Hindlimb muscle (tissue), 1 donor: ENCODE measurements around the gene ATP6V0C. TPM values are rescaled to one million over a fixed set of nuclear protein-coding genes. Genes with fewer than 3 reads are reported as not detected.
"Not testable (repeated sequence)": the region's sequence is repeated elsewhere in the genome, so short reads cannot be mapped to it uniquely, and the experiment has no call there.

ENCODE experiments used
- DNase-seq: peaks from one replicate; pipeline ENCODE4 v3.0.0-alpha.2; 2013
- polyA plus RNA-seq: library from polyadenylated mRNA; unstranded; fragments of 120-200 nt; gene quantifications from one replicate; pipeline ENCODE4 v1.2.1, GENCODE V29; 2013; ENCODE audit not compliant: insufficient read length

The ATP6V0C gene
- polyA plus RNA-seq, 1 donor: 129 TPM

DNA sequence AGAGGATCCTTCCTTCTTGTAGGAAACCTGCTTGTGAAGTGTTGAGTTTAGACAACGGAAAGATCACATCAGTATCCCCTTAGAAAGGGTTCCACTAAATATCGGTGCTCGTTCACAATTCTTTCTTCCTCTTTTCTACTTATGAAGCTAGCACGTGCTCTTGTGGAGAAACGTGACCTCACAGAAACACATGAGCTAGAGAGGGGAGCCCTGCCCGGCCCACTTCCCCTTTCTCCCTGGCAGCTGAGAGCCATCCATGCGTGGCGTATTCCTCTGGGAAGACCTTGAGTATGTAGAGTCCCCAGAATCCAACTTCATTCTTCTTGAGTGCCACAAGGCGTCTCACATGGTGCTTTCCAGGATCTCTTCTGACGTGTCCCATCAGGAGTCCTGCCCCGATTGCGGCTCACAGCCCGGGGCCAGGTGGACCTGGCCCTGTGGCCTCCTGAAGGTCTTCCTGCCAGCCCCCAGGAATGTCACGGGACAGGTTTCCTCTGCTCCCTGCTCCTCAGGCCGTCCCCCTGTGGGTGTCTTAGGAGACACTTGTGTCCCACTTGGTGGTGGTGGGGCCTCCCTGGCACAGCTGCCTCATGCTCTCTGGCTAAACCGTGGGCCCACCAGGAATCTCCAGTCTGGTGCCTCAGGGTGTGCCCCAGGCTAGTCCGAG lies 46.5 kb downstream of the ATP6V0C start:
- not testable (repeated sequence) for DNase-seq

DNA sequence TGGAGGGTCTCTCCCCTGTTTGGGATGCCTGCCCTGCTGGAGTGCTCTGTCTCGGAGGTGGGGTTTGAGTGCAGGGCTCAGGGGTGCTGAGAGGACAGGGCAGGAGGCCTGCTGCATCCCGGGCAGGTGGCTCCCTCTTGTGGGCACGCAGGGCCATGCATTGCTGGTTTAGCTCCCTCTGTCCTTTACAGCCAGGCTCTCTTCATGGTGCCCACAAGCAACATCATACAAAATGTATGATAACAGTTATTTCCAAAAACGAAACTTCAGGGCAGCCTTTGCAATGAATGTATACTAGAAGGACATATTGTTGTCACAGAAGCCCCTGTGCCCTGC lies 47.0 kb downstream of the ATP6V0C start:
- not testable (repeated sequence) for DNase-seq

DNA sequence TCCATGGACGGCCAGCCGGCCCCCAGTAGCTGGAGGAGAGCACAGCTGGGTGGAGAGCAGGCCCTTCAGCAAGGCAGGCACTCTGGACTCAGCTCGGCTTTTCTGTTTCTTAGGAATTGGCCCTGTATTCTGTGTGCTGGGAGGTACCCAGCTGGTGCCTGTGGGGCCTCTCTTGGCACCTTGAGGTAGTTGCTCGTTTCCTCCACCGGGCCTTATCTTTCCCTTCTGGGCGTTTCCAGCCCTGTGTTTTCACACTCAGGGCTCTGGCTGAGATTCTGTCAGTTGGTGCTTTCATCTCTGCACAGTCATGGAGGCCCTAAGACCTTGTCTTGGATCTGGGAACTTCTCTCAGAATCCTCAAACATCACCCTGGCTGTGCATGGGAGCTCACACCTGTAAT lies 53.8 kb downstream of the ATP6V0C start:
- not testable (repeated sequence) for DNase-seq

DNA sequence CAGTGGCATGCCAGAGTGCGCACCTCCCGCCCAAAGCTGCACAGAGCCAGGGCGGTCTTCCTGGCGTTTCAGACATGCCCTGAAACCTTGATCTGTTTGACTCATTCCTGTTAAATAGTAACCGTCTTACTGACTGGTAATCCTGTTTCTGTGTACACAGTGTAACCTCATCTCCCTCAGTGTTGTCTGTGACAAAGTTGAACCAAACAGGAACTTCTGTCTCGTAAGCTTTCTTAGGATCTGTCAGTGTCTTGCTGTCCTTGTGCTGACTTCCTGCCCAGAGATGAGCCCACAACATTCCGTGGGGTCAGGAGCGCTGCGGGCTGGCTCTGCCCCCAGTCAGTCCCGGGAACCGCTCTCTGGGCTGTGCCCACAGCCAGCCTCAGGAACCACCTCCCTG lies 54.8 kb downstream of the ATP6V0C start:
- DNase-seq: not testable (repeated sequence)

Other genes with a start within 250 kb of the ATP6V0C start
- gene RNPS1, start 245.8 kb upstream of the ATP6V0C start, polyA plus RNA-seq: 183 TPM
- gene ABCA3, start 173.2 kb upstream of the ATP6V0C start, polyA plus RNA-seq: 18.4 TPM
- gene CCNF, start 84.5 kb upstream of the ATP6V0C start, polyA plus RNA-seq: 7.0 TPM
- gene TEDC2, start 53.8 kb upstream of the ATP6V0C start, polyA plus RNA-seq: 5.6 TPM
- gene NTN3, start 42.7 kb upstream of the ATP6V0C start, polyA plus RNA-seq: 4.4 TPM
- gene TBC1D24, start 38.8 kb upstream of the ATP6V0C start, polyA plus RNA-seq: 30.0 TPM
- gene AMDHD2, start 6.4 kb downstream of the ATP6V0C start, polyA plus RNA-seq: 13.2 TPM
- 2.5 TPM for gene CEMP1, start 17.5 kb downstream of the ATP6V0C start, polyA plus RNA-seq
- 33.0 TPM for gene PDPK1, start 24.1 kb downstream of the ATP6V0C start, polyA plus RNA-seq
- 25.1 TPM for gene KCTD5, start 168.6 kb downstream of the ATP6V0C start, polyA plus RNA-seq
- 1.0 TPM for gene PRSS27, start 206.3 kb downstream of the ATP6V0C start, polyA plus RNA-seq
- 553 TPM for gene SRRM2, start 238.7 kb downstream of the ATP6V0C start, polyA plus RNA-seq